ENCODE data around the gene KLHL24. TPM values are rescaled to one million over a fixed set of nuclear protein-coding genes. Genes with fewer than 3 reads are reported as not detected.

Gene KLHL24
- total RNA-seq, 1 experiment from 2014 or later: 17.7 TPM

GRCh38 chr3:183695569-183696364, 60.3 kb downstream of the KLHL24 start:
- Mint-ChIP-seq H3K27ac (no peak overlapping the region; a peak in 1 of 7 replicates), H3K4me1 (peaks cover 19 to 24% of the 10 kb centered on the region in 2 experiments), H3K36me3 (ENCODE audit: insufficient read depth in 1 of 3, low read depth in 3 of 3) (no peaks in the 10 kb centered on the region; a peak in 1 of 7 replicates), H3K9me3 (no peaks in the 10 kb centered on the region), H3K4me3 (peak overlapping the region in 1 of 2 experiments; percentile 5; a peak in 1 of 5 replicates), H3K27me3 (ENCODE audit: low read depth) (no peaks in the 10 kb centered on the region)
- H2BK120ac ChIP-seq (ENCODE audit: low read depth, low read length, poor library complexity, severe bottlenecking): no peak overlapping the region
- no peaks in the 10 kb centered on the region; the same call in 1 of the 2 replicates for H3K4me1 ChIP-seq (ENCODE audit: insufficient read depth, low read length)
- peaks cover 16% of the 10 kb centered on the region; the same call in 1 of the 2 replicates for H3K79me2 ChIP-seq (ENCODE audit: insufficient read depth, low read length)
- no peak overlapping the region for H3K4me2 ChIP-seq (ENCODE audit: insufficient read depth, insufficient read length, low read length)
- H2AK5ac ChIP-seq (ENCODE audit: insufficient read length, low read length): no peak overlapping the region
- H2BK15ac ChIP-seq (ENCODE audit: low read depth, low read length): no peak overlapping the region
- H3K79me1 ChIP-seq (ENCODE audit: insufficient read depth, low read depth, low read length, poor library complexity, severe bottlenecking): no peaks in the 10 kb centered on the region
- H3K27ac ChIP-seq (ENCODE audit: insufficient read length, low read depth, low read length): no peak overlapping the region
- no peak overlapping the region for H3K18ac ChIP-seq (ENCODE audit: insufficient read length, low read depth, low read length)
- no peak overlapping the region for H3K9ac ChIP-seq (ENCODE audit: extremely low read depth, insufficient read length, low read length)
- no peak overlapping the region for H4K8ac ChIP-seq (replicated peaks; ENCODE audit: insufficient read length, low read depth, low read length)
- no peak overlapping the region for H2BK12ac ChIP-seq (ENCODE audit: insufficient read length, low read depth, low read length)
- H3K23ac ChIP-seq (ENCODE audit: insufficient read length, low read depth, low read length): no peak overlapping the region
- H3K27me3 ChIP-seq (ENCODE audit: insufficient read depth, low read length): no peaks in the 10 kb centered on the region
- no CpG with 5 or more reads among the region's 7 CpGs for WGBS (ENCODE audit: extremely low coverage, insufficient read length, low lambda C conversion rate)
- no peak overlapping the region for H2AFZ ChIP-seq (ENCODE audit: low read length)
- no peak for TF ChIP-seq CTCF (conservative IDR thresholded peaks at IDR 0.05)
- no peak overlapping the region for H4K5ac ChIP-seq (ENCODE audit: insufficient read length, low read depth, low read length)
- no peak overlapping the region; the same call in 1 of the 2 replicates for H3K14ac ChIP-seq (ENCODE audit: insufficient read depth, low read length)
- no peaks in the 10 kb centered on the region for H3K9me3 ChIP-seq (ENCODE audit: control insufficient read depth, low read depth, low read length)
- H4K20me1 ChIP-seq (ENCODE audit: control insufficient read depth, insufficient read depth, insufficient read length): no peaks in the 10 kb centered on the region
- no peak overlapping the region for H3T11ph ChIP-seq (ENCODE audit: low read length)
- peaks cover 8% of the 10 kb centered on the region for H3K23me2 ChIP-seq (ENCODE audit: insufficient read length, low read depth, low read length, poor library complexity, severe bottlenecking)
- no peak overlapping the region for H2BK20ac ChIP-seq (ENCODE audit: low read depth, low read length, poor library complexity, severe bottlenecking)
- DNase-seq: no peak
- H3K4ac ChIP-seq (ENCODE audit: low read depth, low read length): no peak overlapping the region
- no peak overlapping the region for H4K91ac ChIP-seq (ENCODE audit: insufficient read length, low read depth, low read length)
- no peak overlapping the region for H2BK5ac ChIP-seq (ENCODE audit: insufficient read length, low read length)
- no peak overlapping the region for H3K56ac ChIP-seq (ENCODE audit: insufficient read length, low read depth, low read length)

Data from H9 (cell line).